Measurements from ENCODE around the gene REN.

- no peak for TF ChIP-seq CTCF (IDR thresholded peaks at IDR 0.05; ENCODE audit: insufficient read depth, low read length)
- TF ChIP-seq, protein P1, sequence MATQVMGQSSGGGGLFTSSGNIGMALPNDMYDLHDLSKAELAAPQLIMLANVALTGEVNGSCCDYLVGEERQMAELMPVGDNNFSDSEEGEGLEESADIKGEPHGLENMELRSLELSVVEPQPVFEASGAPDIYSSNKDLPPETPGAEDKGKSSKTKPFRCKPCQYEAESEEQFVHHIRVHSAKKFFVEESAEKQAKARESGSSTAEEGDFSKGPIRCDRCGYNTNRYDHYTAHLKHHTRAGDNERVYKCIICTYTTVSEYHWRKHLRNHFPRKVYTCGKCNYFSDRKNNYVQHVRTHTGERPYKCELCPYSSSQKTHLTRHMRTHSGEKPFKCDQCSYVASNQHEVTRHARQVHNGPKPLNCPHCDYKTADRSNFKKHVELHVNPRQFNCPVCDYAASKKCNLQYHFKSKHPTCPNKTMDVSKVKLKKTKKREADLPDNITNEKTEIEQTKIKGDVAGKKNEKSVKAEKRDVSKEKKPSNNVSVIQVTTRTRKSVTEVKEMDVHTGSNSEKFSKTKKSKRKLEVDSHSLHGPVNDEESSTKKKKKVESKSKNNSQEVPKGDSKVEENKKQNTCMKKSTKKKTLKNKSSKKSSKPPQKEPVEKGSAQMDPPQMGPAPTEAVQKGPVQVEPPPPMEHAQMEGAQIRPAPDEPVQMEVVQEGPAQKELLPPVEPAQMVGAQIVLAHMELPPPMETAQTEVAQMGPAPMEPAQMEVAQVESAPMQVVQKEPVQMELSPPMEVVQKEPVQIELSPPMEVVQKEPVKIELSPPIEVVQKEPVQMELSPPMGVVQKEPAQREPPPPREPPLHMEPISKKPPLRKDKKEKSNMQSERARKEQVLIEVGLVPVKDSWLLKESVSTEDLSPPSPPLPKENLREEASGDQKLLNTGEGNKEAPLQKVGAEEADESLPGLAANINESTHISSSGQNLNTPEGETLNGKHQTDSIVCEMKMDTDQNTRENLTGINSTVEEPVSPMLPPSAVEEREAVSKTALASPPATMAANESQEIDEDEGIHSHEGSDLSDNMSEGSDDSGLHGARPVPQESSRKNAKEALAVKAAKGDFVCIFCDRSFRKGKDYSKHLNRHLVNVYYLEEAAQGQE (IDR thresholded peaks at IDR 0.05; ENCODE audit: insufficient replicate concordance, low read depth): no peak
These were observed 12.5 kb upstream of the REN start for GRCh38 chr1:204178487-204179281.

All from HL-60 (cell line).